A673 (cell line): Measurements from ENCODE around the gene GNA14. TPM values are rescaled to one million over a fixed set of nuclear protein-coding genes. Genes with fewer than 3 reads are reported as not detected.
A peak's percentile ranks its signal among the peaks of the same experiment; 100 is the strongest.

ENCODE experiments used
- BruUV-seq: library from RNA; stranded (reverse); fragments of 400-500 nt; replicated peaks from 2 replicates; lab custom pipeline; 2021; lab: Mats Ljungman, UMichigan
- CTCF ChIA-PET: fragments of 300-600 bp; sonication (Branson Sonifier 250); formaldehyde crosslinking; loops from one replicate; lab custom pipeline; 2022; ENCODE audit warnings: antibody characterized with exemption; lab: Charles Lee
- POLR2A ChIA-PET: fragments of 300-600 bp; sonication (Branson Sonifier 250); formaldehyde crosslinking; loops from one replicate; lab custom pipeline; 2022; ENCODE audit warnings: antibody characterized with exemption; ENCODE audit not compliant: low non-redundant PET; lab: Charles Lee
- DNase-seq: peaks from one replicate; pipeline ENCODE4 v3.0.0-alpha.2; 2015; ENCODE audit warnings: low spot score
- H3K27ac ChIP-seq: fragments of 200-600 bp; sonication (generic); 2 replicates; pipeline ENCODE4 v1.5.1; 2016; ENCODE audit warnings: mixed run types, low read depth, mild to moderate bottlenecking, mixed read lengths, antibody characterized with exemption, low read length; ENCODE audit not compliant: poor library complexity, severe bottlenecking
- H3K27me3 ChIP-seq: fragments of 200-600 bp; sonication (generic); replicated peaks from 2 replicates; pipeline ENCODE4 v1.6.1; 2017; ENCODE audit warnings: mixed run types, low read depth, mild to moderate bottlenecking, mixed read lengths, antibody characterized with exemption, low read length; ENCODE audit not compliant: insufficient read depth, poor library complexity
- H3K36me3 ChIP-seq: fragments of 200-600 bp; sonication (generic); 2 replicates; pipeline ENCODE4 v1.6.1; 2016; ENCODE audit warnings: mixed run types, mild to moderate bottlenecking, mixed read lengths, antibody characterized with exemption, low read length; ENCODE audit not compliant: insufficient read depth, poor library complexity, severe bottlenecking
- H3K4me1 ChIP-seq: fragments of 200-600 bp; sonication (generic); 2 replicates; pipeline ENCODE4 v1.6.1; 2017; ENCODE audit warnings: mixed run types, mild to moderate bottlenecking, mixed read lengths, antibody characterized with exemption, low read length; ENCODE audit not compliant: insufficient read depth, poor library complexity, severe bottlenecking
- H3K4me3 ChIP-seq: fragments of 200-600 bp; sonication (generic); 2 replicates; pipeline ENCODE4 v1.5.1; 2016; ENCODE audit warnings: low read depth, mixed run types, mild to moderate bottlenecking, mixed read lengths, low read length; ENCODE audit not compliant: poor library complexity, severe bottlenecking
- H3K9me3 ChIP-seq: fragments of 200-600 bp; sonication (generic); 2 replicates; pipeline ENCODE4 v1.6.1; 2016; ENCODE audit warnings: mixed run types, low read depth, mild to moderate bottlenecking, mixed read lengths, antibody characterized with exemption, low read length; ENCODE audit not compliant: poor library complexity, severe bottlenecking
- CTCF ChIP-seq: fragments of 300-800, 200-600 bp; sonication (generic); conservative IDR thresholded peaks from 2 replicates; pipeline ENCODE4 v1.5.1; 2017; ENCODE audit warnings: low read depth, mild to moderate bottlenecking, antibody characterized with exemption, low read length, moderate library complexity, mixed read lengths
- EZH2 ChIP-seq: fragments of 200-600 bp; sonication (generic); IDR thresholded peaks from 2 replicates; pipeline ENCODE4 v1.6.1; 2017; ENCODE audit warnings: borderline replicate concordance, low read depth, mild to moderate bottlenecking, mixed read lengths, antibody characterized with exemption, low read length; ENCODE audit not compliant: poor library complexity, severe bottlenecking
- intact Hi-C: fragments of 100-400 bp; cut with micrococcal nuclease; formaldehyde crosslinking; loops from one replicate; pipeline ENCODE4 v1.10.0; 2022; ENCODE audit not compliant: unreplicated experiment
- total RNA-seq: library from RNA; stranded (reverse); gene quantifications from 2 replicates; pipeline ENCODE4 v1.2.3, GENCODE V29; 2021

Gene GNA14
- total RNA-seq, 1 experiment from 2014 or later: 2.7 TPM

- ChIA-PET POLR2A (no interaction called here), CTCF (no interaction called here)
- Histone ChIP-seq H3K4me3 (no peak overlapping the region), H3K27ac (no peak overlapping the region), H3K27me3 (no peaks in the 10 kb centered on the region), H3K4me1 (no peaks in the 10 kb centered on the region), H3K9me3 (no peaks in the 10 kb centered on the region), H3K36me3 (no peaks in the 10 kb centered on the region)
- no TSS peak for BruUV-seq
- intact Hi-C loops: no loop called here
- DNase-seq: no peak
- no peak for TF ChIP-seq EZH2
- TF ChIP-seq CTCF: no peak
Measured at GRCh38 chr9:77614645-77615044, 33.5 kb downstream of the GNA14 start.

- H3K27ac ChIP-seq: peak overlapping the region; percentile 64
- intact Hi-C loops: no loop called here
- H3K9me3 ChIP-seq: no peaks in the 10 kb centered on the region
- peaks cover 25% of the 10 kb centered on the region for H3K4me1 ChIP-seq
- H3K27me3 ChIP-seq: no peaks in the 10 kb centered on the region
- no peak overlapping the region for H3K4me3 ChIP-seq
- ChIA-PET POLR2A (no interaction called here), CTCF (no interaction called here)
- no TSS peak for BruUV-seq
- peak; percentile 30 for DNase-seq
- no peak for TF ChIP-seq CTCF
- no peak for TF ChIP-seq EZH2
- H3K36me3 ChIP-seq: no peaks in the 10 kb centered on the region
Measured at GRCh38 chr9:77606526-77606925, 41.6 kb downstream of the GNA14 start.

GRCh38 chr9:77605449-77606220 lies 42.5 kb downstream of the GNA14 start:
- DNase-seq: no peak
- TF ChIP-seq CTCF (no peak), EZH2 (no peak)
- Histone ChIP-seq H3K27ac (peak overlapping the region; percentile 64), H3K4me1 (peaks cover 27% of the 10 kb centered on the region), H3K27me3 (no peaks in the 10 kb centered on the region), H3K36me3 (no peaks in the 10 kb centered on the region), H3K4me3 (no peak overlapping the region), H3K9me3 (no peaks in the 10 kb centered on the region)
- intact Hi-C loops: no loop called here
- no TSS peak for BruUV-seq
- ChIA-PET CTCF (no interaction called here), POLR2A (no interaction called here)
